Measurements from ENCODE around the gene NEK9. TPM values are rescaled to one million over a fixed set of nuclear protein-coding genes. Genes with fewer than 3 reads are reported as not detected.

Gene NEK9
- total RNA-seq, 1 donor from 2014 or later, result 133 TPM

GRCh38 chr14:75107186-75107585, 19.7 kb downstream of the NEK9 start:
- no peak for DNase-seq (ENCODE audit: low spot score in 2 of 2, unreplicated experiment in 2 of 2)
- Mint-ChIP-seq H3K4me3 (no peak overlapping the region), H3K36me3 (peaks cover 56% of the 10 kb centered on the region), H3K27ac (no peak overlapping the region), H3K27me3 (ENCODE audit: low read depth) (no peaks in the 10 kb centered on the region), H3K9me3 (no peaks in the 10 kb centered on the region), H3K4me1 (no peaks in the 10 kb centered on the region)
- TF ChIP-seq, protein P1, sequence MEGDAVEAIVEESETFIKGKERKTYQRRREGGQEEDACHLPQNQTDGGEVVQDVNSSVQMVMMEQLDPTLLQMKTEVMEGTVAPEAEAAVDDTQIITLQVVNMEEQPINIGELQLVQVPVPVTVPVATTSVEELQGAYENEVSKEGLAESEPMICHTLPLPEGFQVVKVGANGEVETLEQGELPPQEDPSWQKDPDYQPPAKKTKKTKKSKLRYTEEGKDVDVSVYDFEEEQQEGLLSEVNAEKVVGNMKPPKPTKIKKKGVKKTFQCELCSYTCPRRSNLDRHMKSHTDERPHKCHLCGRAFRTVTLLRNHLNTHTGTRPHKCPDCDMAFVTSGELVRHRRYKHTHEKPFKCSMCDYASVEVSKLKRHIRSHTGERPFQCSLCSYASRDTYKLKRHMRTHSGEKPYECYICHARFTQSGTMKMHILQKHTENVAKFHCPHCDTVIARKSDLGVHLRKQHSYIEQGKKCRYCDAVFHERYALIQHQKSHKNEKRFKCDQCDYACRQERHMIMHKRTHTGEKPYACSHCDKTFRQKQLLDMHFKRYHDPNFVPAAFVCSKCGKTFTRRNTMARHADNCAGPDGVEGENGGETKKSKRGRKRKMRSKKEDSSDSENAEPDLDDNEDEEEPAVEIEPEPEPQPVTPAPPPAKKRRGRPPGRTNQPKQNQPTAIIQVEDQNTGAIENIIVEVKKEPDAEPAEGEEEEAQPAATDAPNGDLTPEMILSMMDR (IDR thresholded peaks at IDR 0.05; ENCODE audit: unreplicated experiment), result no peak

- no peak for DNase-seq (ENCODE audit: low spot score in 2 of 2, unreplicated experiment in 2 of 2)
- no peaks in the 10 kb centered on the region for H3K4me1 Mint-ChIP-seq
- no peaks in the 10 kb centered on the region for H3K9me3 Mint-ChIP-seq
- H3K36me3 Mint-ChIP-seq, result peaks cover 56% of the 10 kb centered on the region
- no peaks in the 10 kb centered on the region for H3K27me3 Mint-ChIP-seq (ENCODE audit: low read depth)
- H3K4me3 Mint-ChIP-seq, result no peak overlapping the region
- no peak overlapping the region for H3K27ac Mint-ChIP-seq
- TF ChIP-seq, protein P1 (IDR thresholded peaks at IDR 0.05; ENCODE audit: unreplicated experiment), result no peak
Observed at GRCh38 chr14:75101491-75101890, 25.4 kb downstream of the NEK9 start.

DNA sequence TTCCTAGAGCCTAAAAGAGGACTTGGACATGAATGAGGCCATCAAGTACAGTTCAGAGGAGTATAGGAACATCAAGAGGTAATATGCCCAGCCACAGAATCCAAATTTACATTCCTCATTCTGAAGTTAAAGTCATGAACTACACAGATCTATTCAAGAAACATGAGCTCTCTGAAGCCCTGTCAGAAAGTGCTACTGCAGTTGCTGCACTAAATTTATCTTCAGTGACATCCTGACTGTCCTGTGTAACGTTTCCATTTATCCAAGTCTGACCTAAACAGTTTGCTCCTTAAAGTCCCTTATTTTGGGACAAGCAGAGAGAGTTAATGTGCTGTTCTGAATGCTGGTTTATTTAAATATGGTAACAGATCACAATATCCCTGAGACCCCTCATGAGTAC, 28.2 kb downstream of the NEK9 start:
- peaks cover 46% of the 10 kb centered on the region for H3K36me3 Mint-ChIP-seq
- no peak for DNase-seq (ENCODE audit: low spot score in 2 of 2, unreplicated experiment in 2 of 2)

DNA sequence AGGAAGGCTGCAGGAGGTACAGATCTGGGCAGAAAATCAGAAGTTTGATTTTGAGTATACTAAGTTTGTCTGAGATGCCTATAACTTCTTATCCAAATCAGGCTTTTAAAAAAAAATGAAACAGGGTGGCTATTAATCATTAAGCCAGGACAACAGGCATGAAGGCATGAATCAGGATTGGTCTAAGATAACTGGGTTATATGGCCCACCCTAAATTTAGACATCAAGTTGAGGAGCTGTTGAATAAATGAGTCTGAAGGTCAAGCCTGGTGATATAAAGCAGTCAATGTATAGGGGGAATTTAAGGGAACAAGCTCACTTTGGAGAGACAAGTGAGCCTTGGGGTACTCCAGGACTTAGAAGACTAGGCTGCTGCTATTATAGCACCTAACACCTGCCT, 28.6 kb downstream of the NEK9 start:
- Mint-ChIP-seq H3K9me3 (no peaks in the 10 kb centered on the region), H3K27ac (no peak overlapping the region), H3K36me3 (peaks cover 44% of the 10 kb centered on the region), H3K4me3 (no peak overlapping the region), H3K4me1 (no peaks in the 10 kb centered on the region), H3K27me3 (ENCODE audit: low read depth) (no peaks in the 10 kb centered on the region)
- no peak for DNase-seq (ENCODE audit: low spot score in 2 of 2, unreplicated experiment in 2 of 2)
- TF ChIP-seq, protein P1 (IDR thresholded peaks at IDR 0.05; ENCODE audit: unreplicated experiment), result no peak

More for the DNA sequence above, 28.2 kb downstream of the NEK9 start:
- no peaks in the 10 kb centered on the region for H3K4me1 Mint-ChIP-seq
- no peaks in the 10 kb centered on the region for H3K27me3 Mint-ChIP-seq (ENCODE audit: low read depth)
- TF ChIP-seq, protein P1 (IDR thresholded peaks at IDR 0.05; ENCODE audit: unreplicated experiment), result no peak
- no peaks in the 10 kb centered on the region for H3K9me3 Mint-ChIP-seq
- H3K27ac Mint-ChIP-seq, result no peak overlapping the region
- no peak overlapping the region for H3K4me3 Mint-ChIP-seq

- H3K4me1 Mint-ChIP-seq, result no peaks in the 10 kb centered on the region
- TF ChIP-seq, protein P1 (IDR thresholded peaks at IDR 0.05; ENCODE audit: unreplicated experiment), result no peak
- no peak for DNase-seq (ENCODE audit: low spot score in 2 of 2, unreplicated experiment in 2 of 2)
Observed at GRCh38 chr14:75096959-75097358, 29.9 kb downstream of the NEK9 start.

GRCh38 chr14:75095690-75096089, 31.2 kb downstream of the NEK9 start:
- no peak overlapping the region for H3K27ac Mint-ChIP-seq
- no peak overlapping the region for H3K4me3 Mint-ChIP-seq
- no peaks in the 10 kb centered on the region for H3K4me1 Mint-ChIP-seq
- TF ChIP-seq, protein P1 (IDR thresholded peaks at IDR 0.05; ENCODE audit: unreplicated experiment), result no peak
- no peaks in the 10 kb centered on the region for H3K27me3 Mint-ChIP-seq (ENCODE audit: low read depth)
- no peaks in the 10 kb centered on the region for H3K9me3 Mint-ChIP-seq
- peaks cover 44% of the 10 kb centered on the region for H3K36me3 Mint-ChIP-seq
- DNase-seq (ENCODE audit: low spot score in 2 of 2, unreplicated experiment in 2 of 2), result no peak

More at GRCh38 chr14:75096959-75097358, 29.9 kb downstream of the NEK9 start:
- Mint-ChIP-seq H3K9me3 (no peaks in the 10 kb centered on the region), H3K4me3 (no peak overlapping the region), H3K36me3 (peaks cover 42% of the 10 kb centered on the region), H3K27ac (no peak overlapping the region), H3K27me3 (ENCODE audit: low read depth) (no peaks in the 10 kb centered on the region)

Data from mesothelial cell of epicardium (in vitro differentiated cells).